SK-MEL-5 (cell line): Measurements from ENCODE around the gene RB1. TPM values are rescaled to one million over a fixed set of nuclear protein-coding genes. Genes with fewer than 3 reads are reported as not detected.

Experiments
- DNase-seq: peaks from one replicate; pipeline ENCODE4 v3.0.0-alpha.2; 2016; ENCODE audit warnings: low read depth, low spot score
- in situ Hi-C: cut with HindIII; loops from 2 replicates; pipeline ENCODE4 v1.10.0; 2016; ENCODE audit warnings: low sequenced_read_pairs, high pct_unique_total_duplicates, low pct_unique_long_range_greater_than_20kb
- polyA plus RNA-seq, 2 experiments: library from polyadenylated mRNA; depleted of rRNA; stranded (reverse); fragments of >200 nt; gene quantifications; 2 replicates each; pipeline ENCODE4 v1.2.3, GENCODE V29; 2015
- total RNA-seq: library from RNA; depleted of rRNA; stranded (reverse); fragments of >200 nt; shearing (Covaris generic); gene quantifications from 2 replicates; pipeline ENCODE4 v1.2.3, GENCODE V29; 2014; rRNA removed

The RB1 gene
- total RNA-seq = 43.8 and 44.7 TPM in 2 replicates
- polyA plus RNA-seq (2015; cell fraction: cytosol; rRNA removed) = 31.0 and 40.3 TPM in 2 replicates
- 15.2 and 17.3 TPM in 2 replicates for polyA plus RNA-seq (2015; cell fraction: nucleus; rRNA removed)

DNA sequence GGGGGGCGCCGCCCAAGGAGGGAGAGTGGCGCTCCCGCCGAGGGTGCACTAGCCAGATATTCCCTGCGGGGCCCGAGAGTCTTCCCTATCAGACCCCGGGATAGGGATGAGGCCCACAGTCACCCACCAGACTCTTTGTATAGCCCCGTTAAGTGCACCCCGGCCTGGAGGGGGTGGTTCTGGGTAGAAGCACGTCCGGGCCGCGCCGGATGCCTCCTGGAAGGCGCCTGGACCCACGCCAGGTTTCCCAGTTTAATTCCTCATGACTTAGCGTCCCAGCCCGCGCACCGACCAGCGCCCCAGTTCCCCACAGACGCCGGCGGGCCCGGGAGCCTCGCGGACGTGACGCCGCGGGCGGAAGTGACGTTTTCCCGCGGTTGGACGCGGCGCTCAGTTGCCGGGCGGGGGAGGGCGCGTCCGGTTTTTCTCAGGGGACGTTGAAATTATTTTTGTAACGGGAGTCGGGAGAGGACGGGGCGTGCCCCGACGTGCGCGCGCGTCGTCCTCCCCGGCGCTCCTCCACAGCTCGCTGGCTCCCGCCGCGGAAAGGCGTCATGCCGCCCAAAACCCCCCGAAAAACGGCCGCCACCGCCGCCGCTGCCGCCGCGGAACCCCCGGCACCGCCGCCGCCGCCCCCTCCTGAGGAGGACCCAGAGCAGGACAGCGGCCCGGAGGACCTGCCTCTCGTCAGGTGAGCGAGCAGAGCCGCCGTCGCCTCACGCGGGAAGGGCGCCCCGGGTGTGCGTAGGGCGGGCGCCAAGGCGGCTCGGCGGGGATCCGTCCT, at the start of gene RB1:
TSS of gene RB1 (plus strand) at position 393 of the 784 bp plus-strand sequence. CDS start at position 555, 162 bp downstream.
- peak; percentile 85 for DNase-seq

DNA sequence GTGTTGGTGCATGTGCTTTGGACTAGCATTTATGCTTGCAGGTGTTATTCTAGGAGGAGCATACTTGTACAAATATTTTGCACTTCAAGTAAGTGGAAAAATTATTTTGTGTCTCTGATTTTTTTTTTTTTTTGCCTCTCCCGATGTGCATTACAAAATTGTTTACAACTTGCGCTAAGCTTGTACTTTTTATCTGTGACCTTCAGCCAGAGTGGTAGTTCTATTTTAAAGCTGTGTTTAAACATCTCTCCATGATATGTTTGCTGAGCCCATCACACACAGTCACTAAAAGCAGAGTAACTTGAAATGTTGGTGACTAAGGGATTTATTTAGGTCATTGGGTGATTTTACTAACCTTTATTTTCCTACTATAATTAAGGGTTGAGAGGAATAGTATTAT, 49.7 kb upstream of the RB1 start:
- in situ Hi-C loops = no loop called here
- DNase-seq = no peak

More for the DNA sequence above, at the start of gene RB1:
- in situ Hi-C loops = no loop called here

DNA sequence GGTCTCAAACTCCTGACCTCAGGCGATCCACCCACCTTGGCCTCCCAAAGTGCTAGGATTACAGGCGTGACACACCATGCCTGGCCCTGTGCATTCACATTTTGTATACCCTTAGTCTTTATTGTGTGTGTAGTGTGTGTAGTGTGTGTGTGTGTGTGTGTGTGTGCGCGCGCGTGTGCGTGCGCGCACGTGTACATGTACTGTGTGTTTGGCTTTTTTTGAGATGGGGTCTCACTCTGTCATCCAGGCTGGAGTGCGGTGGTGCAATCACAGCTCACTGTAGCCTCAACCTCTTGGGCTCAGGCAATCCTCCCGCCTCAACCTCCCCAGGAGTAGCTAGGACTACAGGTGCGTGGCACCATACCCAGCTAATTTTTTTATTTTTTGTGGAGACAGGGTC, 48.5 kb upstream of the RB1 start:
- in situ Hi-C loops = no loop called here
- DNase-seq = no peak

DNA sequence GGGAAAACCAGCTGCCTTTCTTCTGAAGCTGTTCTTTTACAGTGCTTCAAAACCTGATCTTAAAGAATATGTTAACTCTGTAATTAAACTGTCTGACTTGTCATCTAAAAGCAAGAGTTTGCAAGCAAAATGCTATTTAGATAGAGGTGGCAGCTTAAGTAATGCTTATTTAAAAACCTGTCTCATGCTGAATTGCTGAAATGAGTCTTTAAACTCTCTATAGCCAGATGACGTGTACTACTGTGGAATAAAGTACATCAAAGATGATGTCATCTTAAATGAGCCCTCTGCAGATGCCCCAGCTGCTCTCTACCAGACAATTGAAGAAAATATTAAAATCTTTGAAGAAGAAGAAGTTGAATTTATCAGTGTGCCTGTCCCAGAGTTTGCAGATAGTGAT, 47.6 kb upstream of the RB1 start:
- in situ Hi-C loops = no loop called here
- DNase-seq = no peak

DNA sequence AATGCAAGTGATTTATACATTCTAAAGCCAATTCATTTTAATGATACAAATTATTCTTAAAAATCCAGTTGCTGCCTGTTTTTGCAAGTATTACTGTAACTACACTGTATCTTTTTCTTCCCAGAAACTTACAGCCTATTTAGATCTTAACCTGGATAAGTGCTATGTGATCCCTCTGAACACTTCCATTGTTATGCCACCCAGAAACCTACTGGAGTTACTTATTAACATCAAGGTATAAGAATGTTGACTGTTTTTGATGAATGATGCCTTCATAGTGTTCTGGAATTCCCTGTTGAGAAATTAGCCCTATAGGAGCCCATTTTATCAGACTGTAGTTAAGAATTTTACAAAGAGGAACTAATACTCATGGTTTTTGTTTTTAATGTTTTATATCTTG, 45.5 kb upstream of the RB1 start:
- in situ Hi-C loops = no loop called here
- no peak for DNase-seq

DNA sequence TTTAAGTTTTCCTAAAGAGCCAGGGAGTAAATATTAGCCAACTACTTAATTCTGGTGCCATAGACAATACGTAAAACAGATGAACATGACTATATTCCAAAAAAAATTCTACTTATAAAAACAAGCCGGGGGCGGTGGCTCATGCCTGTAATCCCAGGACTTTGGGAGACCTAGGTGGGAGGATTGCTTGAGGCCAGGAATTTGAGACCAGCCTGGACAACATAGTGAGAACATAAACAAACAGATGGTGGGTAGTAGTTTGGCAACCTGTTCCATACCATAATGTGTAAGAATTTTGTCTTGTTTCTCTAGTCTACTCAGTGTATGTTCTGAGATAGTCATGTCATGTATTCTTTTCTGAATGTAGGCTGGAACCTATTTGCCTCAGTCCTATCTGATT, 45.1 kb upstream of the RB1 start:
- in situ Hi-C loops = no loop called here
- DNase-seq = no peak

DNA sequence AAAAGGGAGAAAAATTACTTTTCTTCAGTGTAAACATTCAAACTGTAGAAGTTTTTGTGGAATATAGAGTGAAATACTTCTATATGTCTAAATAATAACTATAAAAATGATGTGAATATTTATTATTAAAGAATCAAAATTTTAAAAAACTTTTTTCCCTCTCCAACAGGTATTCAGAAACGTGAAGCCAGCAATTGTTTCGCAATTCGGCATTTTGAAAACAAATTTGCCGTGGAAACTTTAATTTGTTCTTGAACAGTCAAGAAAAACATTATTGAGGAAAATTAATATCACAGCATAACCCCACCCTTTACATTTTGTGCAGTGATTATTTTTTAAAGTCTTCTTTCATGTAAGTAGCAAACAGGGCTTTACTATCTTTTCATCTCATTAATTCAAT, 42.6 kb upstream of the RB1 start:
- no peak for DNase-seq
- in situ Hi-C loops = no loop called here

DNA sequence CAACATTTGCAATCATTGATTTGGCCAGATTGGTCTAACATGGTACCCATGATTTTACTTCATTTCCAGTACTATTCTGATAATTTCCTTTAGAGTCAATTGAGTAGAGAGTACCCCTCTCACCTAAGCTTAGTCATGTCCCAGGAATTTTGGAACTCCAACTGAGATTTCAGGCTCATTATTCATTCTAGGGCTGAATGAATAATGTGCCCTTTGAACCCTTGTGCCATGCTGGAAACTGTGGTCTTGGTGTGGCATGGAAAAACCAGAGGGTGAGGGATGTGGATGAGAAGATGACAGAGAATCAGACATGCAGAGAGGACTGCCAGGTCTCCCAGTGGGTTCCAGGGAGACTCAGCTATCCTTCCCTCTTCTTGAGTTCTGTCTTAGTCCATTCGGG, 40.4 kb upstream of the RB1 start:
- in situ Hi-C loops = no loop called here
- no peak for DNase-seq

DNA sequence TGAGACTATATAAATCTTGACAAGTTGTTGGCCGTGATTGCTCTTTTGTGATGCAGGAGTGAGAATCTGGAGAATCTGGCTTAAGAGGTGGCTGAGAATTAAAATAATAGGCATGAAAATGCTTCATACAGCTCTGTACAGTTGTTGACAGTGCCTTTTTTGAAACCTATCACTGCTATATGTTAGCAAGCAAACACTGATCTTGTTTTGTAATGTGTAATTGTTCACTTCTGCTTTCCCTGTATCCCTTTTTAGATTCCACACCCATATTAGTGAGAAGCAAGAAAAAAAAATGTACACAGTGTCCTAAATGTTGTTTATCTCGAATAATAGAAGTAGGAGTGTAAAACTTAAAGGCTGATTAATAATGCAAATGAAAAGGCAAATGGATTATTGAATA, 39.5 kb upstream of the RB1 start:
- in situ Hi-C loops = no loop called here
- DNase-seq = no peak

DNA sequence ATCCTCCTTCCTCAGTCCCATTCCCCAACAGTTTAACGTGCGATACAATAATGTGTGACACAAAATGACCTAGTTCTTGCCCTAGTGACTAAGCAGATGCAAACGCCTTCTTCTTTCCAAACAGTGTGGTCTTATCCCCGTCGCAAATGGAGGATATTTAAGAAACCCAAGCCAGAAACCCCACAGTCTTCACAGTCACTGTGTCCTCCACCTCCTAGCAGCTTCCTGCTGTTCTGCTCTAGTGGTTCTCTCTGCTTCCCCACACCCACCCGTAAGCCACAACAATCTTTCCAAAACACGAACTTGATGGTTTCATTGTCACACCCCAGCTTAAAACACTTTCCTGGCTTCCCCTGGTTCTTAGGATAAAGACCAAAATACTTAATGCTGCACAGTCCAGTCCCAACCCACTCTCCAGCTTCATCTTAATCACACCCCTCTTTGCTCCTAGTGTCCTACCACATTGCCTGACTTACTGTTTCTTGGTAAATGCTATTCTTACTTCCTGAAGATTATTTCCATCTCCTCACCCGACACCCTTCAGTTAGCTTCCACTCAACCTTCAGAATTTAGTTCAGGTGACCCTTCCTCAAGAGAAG, 38.2 kb upstream of the RB1 start:
- in situ Hi-C loops = no loop called here
- no peak for DNase-seq

DNA sequence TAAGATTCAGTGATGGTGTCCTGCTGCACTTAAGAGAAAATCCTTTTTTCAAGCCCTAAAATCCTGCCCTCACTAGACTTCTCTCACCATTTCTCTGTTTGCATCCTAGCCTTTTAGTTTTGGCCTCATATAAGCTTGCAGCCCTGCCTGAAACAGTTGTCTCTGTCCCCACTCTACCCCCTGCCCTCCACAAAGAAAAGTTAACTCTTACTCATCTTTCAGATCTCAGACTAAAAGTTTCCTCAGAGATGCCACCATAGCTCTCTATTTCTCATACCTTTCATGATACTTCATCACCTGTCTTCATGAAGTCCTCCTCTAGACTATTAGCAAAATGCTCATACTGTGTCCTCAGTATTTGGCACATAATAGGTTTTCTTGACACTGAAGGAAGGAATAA, 37.4 kb upstream of the RB1 start:
- in situ Hi-C loops = no loop called here
- no peak for DNase-seq

DNA sequence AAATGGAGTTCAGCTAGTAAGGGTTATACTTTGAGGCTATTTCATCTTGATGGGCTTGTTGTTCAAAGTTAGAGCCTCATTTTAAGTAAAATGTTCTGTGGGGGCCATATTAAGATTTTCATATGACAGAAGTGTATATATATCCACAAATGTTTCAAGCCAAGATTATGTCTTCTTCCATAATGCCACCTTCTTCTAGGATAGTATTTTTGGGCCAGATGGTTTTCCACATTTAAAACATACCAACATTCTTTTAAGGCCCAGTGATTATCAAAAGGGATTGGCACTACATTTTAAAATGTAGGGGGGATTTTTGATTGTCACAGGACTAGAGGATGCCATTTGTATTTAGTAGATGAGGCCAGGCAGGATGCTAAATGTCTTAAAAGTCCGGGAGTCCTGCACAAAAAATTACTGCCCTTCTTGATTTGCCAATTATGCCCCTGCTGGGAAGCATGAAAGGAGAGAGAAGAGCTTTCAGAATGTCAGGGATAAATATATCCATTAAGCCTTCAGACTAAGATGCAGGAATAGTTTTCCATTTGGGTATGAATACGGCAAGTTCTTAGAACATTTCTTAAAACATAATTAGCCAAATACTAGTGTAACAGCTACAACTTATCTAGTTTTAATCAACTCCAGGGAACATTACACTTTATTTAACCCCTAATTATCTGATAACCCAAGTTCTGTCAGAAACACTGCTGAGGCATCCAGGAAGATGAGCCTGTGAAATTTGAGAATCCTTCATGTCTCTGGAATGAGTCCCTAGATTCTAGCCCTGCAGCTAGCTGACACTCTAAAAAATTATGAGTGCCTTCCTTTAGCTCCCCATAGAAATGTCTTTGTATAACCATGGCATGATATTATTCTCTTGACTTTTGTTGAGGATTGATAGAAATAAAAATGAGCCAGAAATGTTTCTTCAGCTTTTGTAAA, 36.6 kb upstream of the RB1 start:
- in situ Hi-C loops = no loop called here
- DNase-seq = no peak

DNA sequence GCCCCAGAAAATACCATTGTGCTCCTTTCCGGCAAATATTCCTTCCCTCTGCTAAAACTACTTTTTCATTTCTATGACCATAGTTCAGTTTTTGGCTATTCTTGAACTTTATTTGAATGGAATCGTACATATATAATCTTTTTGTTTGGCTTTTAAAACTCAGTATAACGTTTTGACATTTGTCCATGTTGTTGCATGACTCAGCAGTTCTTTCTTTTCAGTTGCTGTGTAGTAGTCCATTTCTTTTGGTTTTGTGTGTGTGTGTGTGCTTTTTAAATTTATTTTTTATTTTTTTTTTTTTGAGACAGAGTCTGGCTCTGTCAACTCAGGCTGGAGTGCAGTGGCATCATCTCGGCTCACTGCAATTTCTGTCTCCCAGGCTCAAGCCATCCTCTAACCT, 35.5 kb upstream of the RB1 start:
- in situ Hi-C loops = no loop called here
- no peak for DNase-seq

DNA sequence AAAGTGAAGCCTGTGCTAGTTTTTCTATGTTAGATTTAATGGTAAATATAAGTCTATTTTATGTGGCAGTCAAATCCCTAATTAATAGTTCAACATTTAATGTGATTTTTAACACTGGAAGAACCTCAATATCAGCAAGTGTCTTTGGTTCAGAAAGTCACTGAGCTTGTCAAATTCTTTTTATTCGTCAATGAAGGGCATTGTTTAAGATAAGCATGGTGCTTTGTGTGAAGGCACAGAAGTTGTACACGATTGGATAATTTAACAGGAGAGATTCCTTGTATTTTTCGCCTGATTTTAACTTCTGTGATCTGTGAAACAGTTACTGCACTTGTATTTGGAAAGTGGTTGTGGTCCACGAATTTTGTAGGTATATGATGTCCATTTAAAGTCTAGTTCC, 30.2 kb upstream of the RB1 start:
- in situ Hi-C loops = no loop called here
- DNase-seq = no peak

DNA sequence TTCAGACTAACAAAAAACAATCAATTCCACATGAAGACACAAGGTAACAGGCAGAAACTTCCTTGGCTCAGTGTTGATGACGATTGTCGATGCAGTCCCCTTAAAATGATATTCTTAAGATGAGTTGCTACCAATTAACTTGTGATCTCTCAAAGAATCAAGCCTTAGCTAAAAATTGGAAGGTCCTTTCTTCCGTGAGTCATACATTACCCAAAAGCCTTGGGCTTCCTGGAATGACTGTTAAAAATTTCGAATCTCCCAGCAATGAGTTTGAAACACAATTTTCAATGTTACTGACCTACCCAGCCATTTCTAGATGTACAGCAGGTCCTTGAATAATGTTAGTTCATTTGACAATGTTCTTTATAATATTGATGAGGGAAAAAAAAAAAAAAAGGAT, 28.0 kb upstream of the RB1 start:
- in situ Hi-C loops = no loop called here
- no peak for DNase-seq

DNA sequence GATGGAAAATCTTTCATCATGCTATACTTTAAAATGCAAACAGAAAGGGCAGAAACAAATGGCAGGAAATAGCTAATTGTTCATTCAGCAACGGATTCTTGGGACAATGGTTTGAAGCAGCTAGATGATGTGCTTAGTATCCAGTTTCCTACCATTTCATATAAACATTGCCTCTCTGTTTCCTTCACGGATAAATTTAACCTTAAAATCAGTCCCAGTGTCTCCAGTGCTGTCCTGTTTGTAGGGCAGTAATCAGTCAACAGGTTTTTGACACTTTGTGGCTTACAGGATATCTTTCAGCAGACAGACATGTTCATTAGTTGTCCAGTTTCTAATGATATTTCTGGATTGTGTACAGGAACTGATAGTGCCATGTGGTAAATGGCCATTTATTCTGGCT, 24.7 kb upstream of the RB1 start:
- in situ Hi-C loops = no loop called here

DNA sequence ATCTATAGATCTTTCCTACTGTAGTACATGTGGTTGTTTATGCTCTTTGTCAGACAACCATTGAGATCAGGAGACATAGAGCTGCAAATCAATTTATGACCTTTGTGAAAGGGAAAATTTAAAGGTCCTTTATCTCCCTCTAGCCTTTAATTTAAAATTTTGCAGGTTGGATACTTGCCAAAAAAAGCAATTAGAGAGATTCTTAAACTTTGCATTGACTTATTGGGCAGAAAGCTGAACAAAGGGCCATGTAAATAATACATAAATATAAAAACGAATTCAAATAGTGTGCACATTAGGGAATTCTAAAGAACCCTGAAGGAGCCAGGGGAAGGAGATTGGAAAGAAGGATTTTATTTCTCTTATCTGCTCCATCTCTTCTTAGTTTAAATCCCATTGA, 22.0 kb upstream of the RB1 start:
- DNase-seq = no peak
- in situ Hi-C loops = no loop called here

More for the DNA sequence above, 24.7 kb upstream of the RB1 start:
- no peak for DNase-seq

DNA sequence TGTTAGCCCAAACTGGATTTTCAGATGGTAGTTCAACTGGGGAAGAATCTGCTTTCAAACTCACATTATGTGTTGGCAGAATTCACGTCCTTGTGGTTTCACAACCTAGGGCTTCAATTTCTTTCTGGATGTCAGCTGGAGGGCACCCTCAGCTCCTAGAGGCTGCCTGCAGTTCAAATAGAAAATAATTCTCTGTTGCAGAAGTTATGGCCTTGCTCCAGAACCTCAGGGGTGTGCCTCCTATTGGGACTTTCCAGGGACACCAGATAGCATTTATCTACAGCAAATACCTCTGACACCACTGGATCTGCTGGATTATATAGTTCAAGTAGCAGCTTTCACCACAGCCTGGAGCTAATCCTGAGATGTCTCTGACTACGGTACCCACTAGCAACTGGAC, 11.8 kb upstream of the RB1 start:
- DNase-seq = no peak
- in situ Hi-C loops = no loop called here
